Fibroblast of villous mesenchyme (primary cell): ENCODE results near the gene HES7. TPM values are rescaled to one million over a fixed set of nuclear protein-coding genes. Genes with fewer than 3 reads are reported as not detected.

Experiments used
- DNase-seq: peaks from one replicate; pipeline ENCODE4 v3.0.0-alpha.2; 2010; ENCODE audit warnings: low read depth
- H3K4me3 ChIP-seq: 2 replicates; pipeline ENCODE4 v1.5.1; 2011; ENCODE audit warnings: low read depth, mild to moderate bottlenecking, low read length
- CTCF ChIP-seq: IDR thresholded peaks from 2 replicates; pipeline ENCODE4 v1.5.1; 2012; ENCODE audit warnings: low read depth, mild to moderate bottlenecking, low read length; ENCODE audit not compliant: insufficient read depth
- total RNA-seq: library from RNA; depleted of rRNA; stranded (reverse); fragments of >200 nt; gene quantifications from 2 replicates; pipeline ENCODE4 v1.2.3, GENCODE V29; 2012

Gene HES7
- total RNA-seq, 1 donor: not detected

- no peak for DNase-seq
- H3K4me3 ChIP-seq: no peak overlapping the region
- TF ChIP-seq CTCF: no peak
Measured at GRCh38 chr17:8146381-8147140, 22.7 kb upstream of the HES7 start.

- no peak for DNase-seq
- no peak for TF ChIP-seq CTCF
- no peak overlapping the region for H3K4me3 ChIP-seq
Measured at GRCh38 chr17:8145811-8146210, 21.9 kb upstream of the HES7 start.

- no peak for DNase-seq
- no peak for TF ChIP-seq CTCF
Measured at GRCh38 chr17:8144401-8145231, 20.7 kb upstream of the HES7 start.

GRCh38 chr17:8143581-8144400 lies 19.9 kb upstream of the HES7 start:
- no peak for DNase-seq
- TF ChIP-seq CTCF: no peak

More at GRCh38 chr17:8144401-8145231, 20.7 kb upstream of the HES7 start:
- no peak overlapping the region for H3K4me3 ChIP-seq

GRCh38 chr17:8142887-8143580 lies 19.1 kb upstream of the HES7 start:
- H3K4me3 ChIP-seq: no peak overlapping the region
- no peak for TF ChIP-seq CTCF
- no peak for DNase-seq

More at GRCh38 chr17:8143581-8144400, 19.9 kb upstream of the HES7 start:
- no peak overlapping the region for H3K4me3 ChIP-seq

- H3K4me3 ChIP-seq: no peak overlapping the region
- no peak for DNase-seq
- no peak for TF ChIP-seq CTCF
Measured at GRCh38 chr17:8142158-8142886, 18.4 kb upstream of the HES7 start.
